GM20000 (cell line): Measurements from ENCODE around the gene GATAD2A.
A peak's percentile ranks its signal among the peaks of the same experiment; 100 is the strongest.

ENCODE experiments used
- DNase-seq: peaks from one replicate; pipeline ENCODE4 v3.0.0; 2012; ENCODE audit warnings: low spot score
- CTCF ChIP-seq: IDR thresholded peaks from 2 replicates; pipeline ENCODE4 v1.5.1; 2012; ENCODE audit warnings: mild to moderate bottlenecking, control low read depth; ENCODE audit errors: extremely low read depth, missing control alignments

Gene GATAD2A

GRCh38 chr19:19399733-19400433 lies 5.6 kb upstream of the GATAD2A start:
- no peak for DNase-seq
- no peak for TF ChIP-seq CTCF

- no peak for TF ChIP-seq CTCF
- no peak for DNase-seq
These were observed 2.7 kb upstream of the GATAD2A start for GRCh38 chr19:19402656-19403372.

DNA sequence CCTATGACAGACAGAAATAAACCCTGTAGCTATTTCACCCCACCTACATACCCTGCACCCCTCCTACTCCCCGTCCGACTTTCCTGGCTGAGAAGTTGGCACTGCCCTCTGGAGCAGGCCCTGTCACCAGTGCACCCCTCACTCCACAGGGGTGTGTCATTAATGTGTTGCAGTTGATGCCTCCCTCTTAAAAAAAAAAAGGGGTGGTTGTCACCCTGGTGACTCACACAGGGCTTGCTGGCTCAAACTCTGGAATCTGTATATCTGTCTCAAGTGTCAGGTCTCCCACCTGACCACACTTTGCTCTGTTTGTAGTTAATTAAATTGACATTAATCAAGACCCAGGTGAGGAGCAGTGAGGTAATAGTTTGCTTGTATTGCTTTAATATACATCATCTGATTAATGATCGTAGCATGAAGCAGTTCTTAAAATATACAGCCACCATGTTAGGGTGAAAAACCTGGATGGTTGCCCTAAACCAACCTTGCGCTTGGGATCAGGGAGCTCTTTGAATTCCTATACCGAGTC lies 2.0 kb upstream of the GATAD2A start:
- no peak for DNase-seq

GRCh38 chr19:19405971-19406877 lies 749 bp downstream of the GATAD2A start:
- DNase-seq: peak; percentile 65

More for the DNA sequence above, 2.0 kb upstream of the GATAD2A start:
- TF ChIP-seq CTCF: no peak

DNA sequence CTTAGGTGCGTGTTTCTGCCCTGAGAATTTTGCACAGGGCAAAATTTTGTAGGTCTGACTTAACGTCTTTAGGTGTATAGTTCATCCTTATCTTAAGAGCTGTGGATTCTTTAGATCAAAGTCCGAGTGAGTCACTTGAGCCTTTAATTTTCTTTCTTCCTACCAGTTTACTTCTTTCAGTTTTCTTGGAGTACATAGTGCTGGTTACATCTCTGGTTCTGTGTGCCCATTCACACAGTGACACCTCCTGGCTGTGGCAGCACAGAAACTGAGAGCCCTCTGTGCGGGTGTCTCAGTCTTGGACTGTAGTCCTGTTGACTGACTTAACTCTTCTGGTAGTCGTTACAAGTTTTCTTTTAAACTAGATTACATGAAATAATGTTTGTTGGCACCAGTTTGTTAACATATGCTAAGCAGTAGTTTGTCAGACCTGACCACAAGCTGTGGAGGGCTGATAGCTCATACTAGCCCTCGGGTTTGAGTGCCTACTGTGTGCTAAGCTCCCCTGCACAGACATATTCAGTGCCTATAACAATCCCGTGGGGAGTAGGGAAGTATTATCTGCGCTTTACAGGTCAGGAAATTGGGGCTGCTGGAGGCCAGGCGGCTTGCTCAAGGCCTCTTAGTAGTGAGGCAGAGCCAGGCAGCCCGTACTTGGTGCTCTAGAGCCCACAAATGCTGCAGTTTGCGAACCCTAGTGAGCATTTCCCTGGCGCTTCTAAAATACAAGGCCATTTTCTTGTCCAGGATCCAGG lies 1.6 kb downstream of the GATAD2A start:
- peak; percentile 32 for TF ChIP-seq CTCF
- DNase-seq: no peak

More at GRCh38 chr19:19405971-19406877, 749 bp downstream of the GATAD2A start:
- no peak for TF ChIP-seq CTCF

- no peak for TF ChIP-seq CTCF
These were observed 2.1 kb downstream of the GATAD2A start for GRCh38 chr19:19407633-19407930.

More at GRCh38 chr19:19407633-19407930, 2.1 kb downstream of the GATAD2A start:
- DNase-seq: no peak
